SK-N-MC (cell line): ENCODE measurements around the gene SNX20.

Experiments used
- DNase-seq: peaks from one replicate; pipeline ENCODE4 v3.0.0-alpha.2; 2011; ENCODE audit warnings: low read depth, low spot score
- H3K27ac ChIP-seq: fragments of 200-600 bp; sonication (generic); 2 replicates; pipeline ENCODE4 v1.5.1; 2016; ENCODE audit warnings: mixed run types
- H3K36me3 ChIP-seq: fragments of 200-600 bp; sonication (generic); 2 replicates; pipeline ENCODE4 v1.6.1; 2017; ENCODE audit warnings: antibody characterized with exemption, low read length, mixed read lengths; ENCODE audit not compliant: insufficient read depth
- H3K4me3 ChIP-seq: fragments of 200-600 bp; sonication (generic); 2 replicates; pipeline ENCODE4 v1.5.1; 2016
- H3K9ac ChIP-seq: fragments of 200-600 bp; sonication (generic); 2 replicates; pipeline ENCODE4 v1.8.0; 2017; ENCODE audit warnings: mixed run types, mixed read lengths; ENCODE audit not compliant: insufficient read length
- H3K9me3 ChIP-seq: fragments of 200-600 bp; sonication (generic); 2 replicates; pipeline ENCODE4 v1.6.1; 2017; ENCODE audit warnings: low read depth, mild to moderate bottlenecking, antibody characterized with exemption, low read length, moderate library complexity, mixed read lengths
- EZH2 ChIP-seq: fragments of 200-600 bp; sonication (generic); IDR thresholded peaks from one replicate; pipeline ENCODE4 v1.6.1; 2017; ENCODE audit warnings: antibody characterized with exemption
- FOXP2 ChIP-seq: optimal IDR thresholded peaks from 2 replicates; pipeline ENCODE3; 2011; ENCODE audit warnings: mild to moderate bottlenecking, moderate library complexity; ENCODE audit not compliant: insufficient read depth; ENCODE audit errors: extremely low read length, control extremely low read depth
- POLR2AphosphoS5 ChIP-seq: IDR thresholded peaks from 2 replicates; pipeline ENCODE4 v1.6.1; 2012; ENCODE audit warnings: mild to moderate bottlenecking, low read depth, low read length, borderline replicate concordance

Gene SNX20

DNA sequence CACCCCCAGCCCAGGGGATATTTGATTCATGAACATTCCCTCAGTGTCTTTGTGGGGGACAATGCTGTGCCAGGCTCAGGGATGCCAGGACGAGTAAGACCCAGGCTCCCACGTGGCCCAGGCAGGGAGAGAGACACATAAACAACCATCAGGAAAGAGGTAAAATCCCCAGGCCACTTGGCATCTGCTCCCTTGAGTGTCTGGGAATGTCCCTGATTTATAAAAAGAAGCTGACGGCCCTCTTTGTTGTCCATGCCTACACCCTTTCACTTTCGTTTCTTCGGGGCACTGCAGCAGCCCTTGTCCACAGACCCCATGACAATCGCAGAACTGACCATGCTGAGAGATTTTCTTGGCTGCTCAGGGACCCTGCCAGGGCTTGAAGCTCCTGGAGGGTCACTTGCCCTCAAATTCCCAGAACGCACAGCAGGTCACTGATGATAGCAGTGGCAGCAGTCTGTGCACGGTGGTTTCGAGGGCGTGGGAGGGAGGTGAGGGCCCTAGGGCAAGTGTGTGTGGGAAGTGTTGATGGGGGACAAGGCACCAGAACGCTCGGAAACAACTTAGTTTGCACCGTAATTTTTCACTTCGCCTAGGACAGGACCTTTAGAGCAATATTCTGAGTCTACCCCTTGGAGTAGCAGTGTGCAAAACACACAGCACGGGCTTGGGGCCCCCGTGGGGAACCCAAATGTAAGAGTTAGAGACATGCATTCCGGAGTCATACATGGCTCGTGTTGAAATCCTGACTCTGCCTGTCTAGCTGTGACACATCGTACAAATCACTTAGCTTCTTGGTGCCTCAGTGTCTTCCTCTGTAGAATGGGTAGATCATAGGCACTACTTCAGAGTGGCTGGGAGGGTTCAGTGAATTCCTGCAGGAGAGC is 17.0 kb upstream of the SNX20 start:
- TF ChIP-seq FOXP2 = no peak
- no peak for TF ChIP-seq POLR2AphosphoS5
- TF ChIP-seq EZH2 = no peak
- no peaks in the 10 kb centered on the region for H3K9me3 ChIP-seq
- no peak overlapping the region for H3K9ac ChIP-seq
- H3K36me3 ChIP-seq = no peaks in the 10 kb centered on the region
- no peak overlapping the region for H3K4me3 ChIP-seq
- no peak overlapping the region for H3K27ac ChIP-seq
- DNase-seq = no peak

DNA sequence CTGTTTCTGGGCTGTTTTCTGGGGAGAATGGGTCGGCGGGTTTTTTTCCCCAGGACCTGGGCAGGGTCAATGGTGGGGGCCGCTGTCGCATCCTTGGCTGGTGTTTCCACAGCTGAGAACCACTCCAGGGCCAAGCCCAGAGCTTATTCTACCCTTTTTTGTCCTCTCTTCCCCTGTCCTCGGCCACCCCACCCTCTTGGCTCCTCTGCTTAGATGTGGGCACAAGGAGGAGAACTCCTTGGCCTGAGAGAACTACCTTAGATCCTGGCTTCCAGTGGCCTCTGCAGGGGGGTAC is 16.3 kb upstream of the SNX20 start:
- no peak overlapping the region for H3K9ac ChIP-seq
- TF ChIP-seq POLR2AphosphoS5 (no peak), EZH2 (no peak), FOXP2 (no peak)
- no peaks in the 10 kb centered on the region for H3K36me3 ChIP-seq
- H3K9me3 ChIP-seq = no peaks in the 10 kb centered on the region
- H3K27ac ChIP-seq = no peak overlapping the region
- DNase-seq = no peak
- H3K4me3 ChIP-seq = no peak overlapping the region

- Histone ChIP-seq H3K4me3 (no peak overlapping the region), H3K9ac (no peak overlapping the region), H3K9me3 (no peaks in the 10 kb centered on the region), H3K36me3 (no peaks in the 10 kb centered on the region), H3K27ac (no peak overlapping the region)
- TF ChIP-seq EZH2 (no peak), FOXP2 (no peak), POLR2AphosphoS5 (no peak)
- no peak for DNase-seq
These were observed 15.7 kb upstream of the SNX20 start for GRCh38 chr16:50696575-50697420.

- no peaks in the 10 kb centered on the region for H3K36me3 ChIP-seq
- no peak for DNase-seq
- H3K9ac ChIP-seq = no peak overlapping the region
- H3K4me3 ChIP-seq = no peak overlapping the region
- TF ChIP-seq EZH2 (no peak), POLR2AphosphoS5 (no peak), FOXP2 (no peak)
- H3K9me3 ChIP-seq = no peaks in the 10 kb centered on the region
- H3K27ac ChIP-seq = no peak overlapping the region
These were observed 15.0 kb upstream of the SNX20 start for GRCh38 chr16:50696126-50696525.

GRCh38 chr16:50695017-50696000 is 14.2 kb upstream of the SNX20 start:
- Histone ChIP-seq H3K36me3 (no peaks in the 10 kb centered on the region), H3K4me3 (no peak overlapping the region), H3K9ac (no peak overlapping the region), H3K9me3 (no peaks in the 10 kb centered on the region), H3K27ac (no peak overlapping the region)
- TF ChIP-seq POLR2AphosphoS5 = no peak
- TF ChIP-seq FOXP2 = no peak
- no peak for TF ChIP-seq EZH2
- no peak for DNase-seq

- Histone ChIP-seq H3K4me3 (no peak overlapping the region), H3K9me3 (no peaks in the 10 kb centered on the region), H3K27ac (no peak overlapping the region), H3K9ac (no peak overlapping the region), H3K36me3 (no peaks in the 10 kb centered on the region)
- DNase-seq = no peak
- TF ChIP-seq POLR2AphosphoS5 (no peak), FOXP2 (no peak), EZH2 (no peak)
These were observed 13.1 kb upstream of the SNX20 start for GRCh38 chr16:50694206-50694605.

DNA sequence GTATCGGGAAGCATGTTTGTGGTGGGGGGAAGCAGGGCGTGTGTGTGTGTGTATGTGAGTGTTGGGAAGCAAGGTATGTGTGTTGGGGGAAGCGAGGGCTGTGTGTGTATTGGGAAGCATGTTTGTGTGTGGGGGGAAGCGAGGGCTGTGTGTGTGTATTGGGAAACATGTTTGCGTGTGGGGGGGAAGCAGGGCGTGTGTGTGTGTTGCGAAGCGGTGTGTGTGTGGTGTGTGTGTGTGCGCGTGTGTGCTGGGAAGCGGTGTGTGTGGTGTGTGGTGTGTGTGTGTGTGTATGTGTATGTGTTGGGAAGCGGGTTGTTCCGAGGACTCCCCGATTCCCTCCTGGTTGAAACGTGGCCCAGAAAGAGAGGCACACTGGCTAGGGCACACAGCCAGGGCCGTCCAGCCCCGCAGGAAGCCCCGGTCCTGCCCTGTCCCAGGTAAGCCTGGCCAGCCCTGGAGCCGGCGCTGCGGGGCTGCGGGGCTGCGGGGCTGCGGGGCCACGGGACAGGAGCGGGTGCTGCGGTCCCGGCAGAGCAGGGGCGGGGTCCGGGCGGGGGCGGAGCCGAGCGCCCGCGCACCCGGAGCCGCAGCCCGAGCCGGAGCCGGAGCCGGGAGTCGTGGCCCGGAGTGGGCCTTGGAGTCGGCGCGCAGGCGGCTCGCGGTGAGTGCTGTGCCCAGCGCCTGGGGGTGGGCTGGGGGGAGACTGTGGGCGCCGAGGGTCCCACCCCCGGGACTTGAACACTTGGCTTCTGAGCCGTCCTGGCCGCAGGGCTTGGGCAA is 12.1 kb upstream of the SNX20 start, which contains the start of gene NOD2:
TSS of gene NOD2 (plus strand) at position 608 of the 783 bp plus-strand sequence. CDS start 5,890 bp downstream, outside the sequence.
- H3K4me3 ChIP-seq = no peak within 1 kb of the TSS
- DNase-seq = no peak

More for the DNA sequence above, 12.1 kb upstream of the SNX20 start, which contains the start of gene NOD2:
- no peak within 1 kb of the TSS for H3K9ac ChIP-seq
- H3K36me3 ChIP-seq = no peaks in the 10 kb centered on the region
- no peak within 1 kb of the TSS for H3K27ac ChIP-seq
- no peak for TF ChIP-seq FOXP2
- no peak for TF ChIP-seq POLR2AphosphoS5
- no peak for TF ChIP-seq EZH2
- no peaks in the 10 kb centered on the region for H3K9me3 ChIP-seq
